ENCODE data around the gene GIGYF1.
A peak's percentile ranks its signal among the peaks of the same experiment; 100 is the strongest.

GRCh38 chr7:100673302-100673941 lies 20.6 kb downstream of the GIGYF1 start, which contains the start of gene GNB2:
- TF ChIP-seq CTCF (IDR thresholded peaks at IDR 0.05 in 4 of 5, conservative IDR thresholded peaks at IDR 0.05 in 1 of 5) (peak in 2 of 5 experiments; percentile 43 to 53), POLR2A (IDR thresholded peaks at IDR 0.05) (peak; percentile 83 to 87)
